Nephron (organoid): ENCODE measurements around the gene RYR2.

Source experiments
- H3K27ac Mint-ChIP-seq, 3 experiments: 2 replicates each; pipeline ENCODE4 v1.8.0; 2020; ENCODE audit warnings: mixed read lengths in 3 of 3, mild to moderate bottlenecking in 2 of 3, moderate library complexity in 1 of 3
- H3K27me3 Mint-ChIP-seq: 2 replicates; pipeline ENCODE4 v1.8.0; 2021; ENCODE audit warnings: low read depth, mild to moderate bottlenecking, moderate library complexity, mixed read lengths
- H3K36me3 Mint-ChIP-seq: 2 replicates; pipeline ENCODE4 v1.8.0; 2020; ENCODE audit warnings: low read depth, mixed read lengths
- H3K4me1 Mint-ChIP-seq: 2 replicates; pipeline ENCODE4 v1.8.0; 2020; ENCODE audit warnings: mixed read lengths
- H3K4me3 Mint-ChIP-seq, 3 experiments: 2 replicates each; pipeline ENCODE4 v1.8.0; 2020; ENCODE audit warnings: mild to moderate bottlenecking in 3 of 3, mixed read lengths in 3 of 3, moderate library complexity in 2 of 3
- H3K9me3 Mint-ChIP-seq: 2 replicates; pipeline ENCODE4 v1.8.0; 2020; ENCODE audit warnings: mixed read lengths
- TF ChIP-seq, protein P1 (sequence below), 3 experiments: fragments of 200-600 bp; sonication (generic); IDR thresholded peaks; one replicate each; pipeline ENCODE4 v1.5.0; 2021; ENCODE audit warnings: antibody characterized with exemption in 3 of 3; ENCODE audit not compliant: unreplicated experiment in 3 of 3

Gene RYR2

GRCh38 chr1:237166593-237167101 is 124.7 kb downstream of the RYR2 start:
- Mint-ChIP-seq H3K4me3 (no peak overlapping the region), H3K4me1 (peaks cover 54% of the 10 kb centered on the region), H3K9me3 (no peaks in the 10 kb centered on the region), H3K27me3 (no peaks in the 10 kb centered on the region), H3K36me3 (no peaks in the 10 kb centered on the region), H3K27ac (peak overlapping the region in 1 of 3 experiments; percentile 64)
- TF ChIP-seq, protein P1, sequence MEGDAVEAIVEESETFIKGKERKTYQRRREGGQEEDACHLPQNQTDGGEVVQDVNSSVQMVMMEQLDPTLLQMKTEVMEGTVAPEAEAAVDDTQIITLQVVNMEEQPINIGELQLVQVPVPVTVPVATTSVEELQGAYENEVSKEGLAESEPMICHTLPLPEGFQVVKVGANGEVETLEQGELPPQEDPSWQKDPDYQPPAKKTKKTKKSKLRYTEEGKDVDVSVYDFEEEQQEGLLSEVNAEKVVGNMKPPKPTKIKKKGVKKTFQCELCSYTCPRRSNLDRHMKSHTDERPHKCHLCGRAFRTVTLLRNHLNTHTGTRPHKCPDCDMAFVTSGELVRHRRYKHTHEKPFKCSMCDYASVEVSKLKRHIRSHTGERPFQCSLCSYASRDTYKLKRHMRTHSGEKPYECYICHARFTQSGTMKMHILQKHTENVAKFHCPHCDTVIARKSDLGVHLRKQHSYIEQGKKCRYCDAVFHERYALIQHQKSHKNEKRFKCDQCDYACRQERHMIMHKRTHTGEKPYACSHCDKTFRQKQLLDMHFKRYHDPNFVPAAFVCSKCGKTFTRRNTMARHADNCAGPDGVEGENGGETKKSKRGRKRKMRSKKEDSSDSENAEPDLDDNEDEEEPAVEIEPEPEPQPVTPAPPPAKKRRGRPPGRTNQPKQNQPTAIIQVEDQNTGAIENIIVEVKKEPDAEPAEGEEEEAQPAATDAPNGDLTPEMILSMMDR (IDR thresholded peaks at IDR 0.05; ENCODE audit: unreplicated experiment in 3 of 3) = no peak

GRCh38 chr1:237170149-237170548 is 128.2 kb downstream of the RYR2 start:
- H3K9me3 Mint-ChIP-seq = no peaks in the 10 kb centered on the region
- H3K4me3 Mint-ChIP-seq = no peak overlapping the region
- H3K27ac Mint-ChIP-seq = peak overlapping the region in 1 of 3 experiments; percentile 7
- no peaks in the 10 kb centered on the region for H3K36me3 Mint-ChIP-seq
- no peaks in the 10 kb centered on the region for H3K27me3 Mint-ChIP-seq
- peaks cover 49% of the 10 kb centered on the region for H3K4me1 Mint-ChIP-seq
- TF ChIP-seq, protein P1 (IDR thresholded peaks at IDR 0.05; ENCODE audit: unreplicated experiment in 3 of 3) = no peak

DNA sequence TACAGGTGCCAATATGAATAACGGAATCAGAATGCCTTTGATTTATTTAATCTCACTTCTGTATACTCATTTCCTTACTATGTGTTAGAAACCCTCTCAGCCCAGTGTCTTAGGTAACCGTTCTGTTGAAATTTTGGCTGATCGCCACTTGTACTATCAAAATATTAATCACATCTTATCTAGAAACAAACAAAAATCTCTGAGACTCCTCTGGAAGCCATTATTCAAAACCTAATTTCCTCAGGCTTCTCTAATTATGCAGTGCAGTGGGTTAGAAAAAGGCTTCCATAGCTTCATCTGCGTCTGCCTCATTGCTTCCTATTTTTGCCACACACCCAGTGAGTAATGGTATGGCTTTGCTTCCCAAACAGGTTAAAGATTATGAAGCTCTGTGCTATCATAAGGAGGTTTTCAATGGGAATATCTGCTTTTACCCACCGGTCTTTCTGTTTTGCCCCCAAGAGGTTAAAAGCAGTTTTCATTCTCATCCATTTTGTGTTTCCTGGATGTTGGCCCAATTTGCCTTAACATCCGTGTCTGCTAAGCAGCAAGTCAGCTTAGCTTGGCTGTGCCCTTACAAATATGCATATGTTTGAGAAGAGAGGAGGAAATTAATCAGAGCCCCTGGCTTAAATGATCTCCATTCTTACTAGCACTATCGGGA is 129.6 kb downstream of the RYR2 start:
- TF ChIP-seq, protein P1 (IDR thresholded peaks at IDR 0.05; ENCODE audit: unreplicated experiment in 3 of 3) = no peak
- Mint-ChIP-seq H3K36me3 (no peaks in the 10 kb centered on the region), H3K27me3 (no peaks in the 10 kb centered on the region), H3K27ac (peak overlapping the region; percentile 10 to 40 (median 32)), H3K9me3 (no peaks in the 10 kb centered on the region), H3K4me1 (peaks cover 43% of the 10 kb centered on the region), H3K4me3 (no peak overlapping the region)

GRCh38 chr1:237172118-237172485 is 130.1 kb downstream of the RYR2 start:
- H3K36me3 Mint-ChIP-seq = no peaks in the 10 kb centered on the region
- TF ChIP-seq, protein P1 (IDR thresholded peaks at IDR 0.05; ENCODE audit: unreplicated experiment in 3 of 3) = no peak
- peak overlapping the region; percentile 10 to 40 (median 32) for H3K27ac Mint-ChIP-seq
- H3K27me3 Mint-ChIP-seq = no peaks in the 10 kb centered on the region
- H3K4me1 Mint-ChIP-seq = peaks cover 37% of the 10 kb centered on the region
- H3K9me3 Mint-ChIP-seq = no peaks in the 10 kb centered on the region
- no peak overlapping the region for H3K4me3 Mint-ChIP-seq

- Mint-ChIP-seq H3K36me3 (no peaks in the 10 kb centered on the region), H3K27me3 (no peaks in the 10 kb centered on the region), H3K27ac (peak overlapping the region; percentile 18 to 55 (median 24)), H3K4me3 (no peak overlapping the region), H3K4me1 (peaks cover 36% of the 10 kb centered on the region), H3K9me3 (no peaks in the 10 kb centered on the region)
- TF ChIP-seq, protein P1 (IDR thresholded peaks at IDR 0.05; ENCODE audit: unreplicated experiment in 3 of 3) = no peak
Measured at GRCh38 chr1:237179503-237179902, 137.5 kb downstream of the RYR2 start.

GRCh38 chr1:237180256-237180655 is 138.3 kb downstream of the RYR2 start:
- Mint-ChIP-seq H3K4me3 (no peak overlapping the region), H3K9me3 (no peaks in the 10 kb centered on the region), H3K27me3 (no peaks in the 10 kb centered on the region), H3K4me1 (peaks cover 36% of the 10 kb centered on the region), H3K36me3 (no peaks in the 10 kb centered on the region), H3K27ac (peak overlapping the region; percentile 18 to 55 (median 24))
- TF ChIP-seq, protein P1 (IDR thresholded peaks at IDR 0.05; ENCODE audit: unreplicated experiment in 3 of 3) = no peak
